NCI-H1694 treated with DMSO at 0.1 percent for 48 hours (cell line): ENCODE results near the gene FHIT.

ENCODE experiments used
- DNase-seq: peaks from one replicate; lab custom pipeline; 2025; lab: John Stamatoyannopoulos, UW

Gene FHIT

DNA sequence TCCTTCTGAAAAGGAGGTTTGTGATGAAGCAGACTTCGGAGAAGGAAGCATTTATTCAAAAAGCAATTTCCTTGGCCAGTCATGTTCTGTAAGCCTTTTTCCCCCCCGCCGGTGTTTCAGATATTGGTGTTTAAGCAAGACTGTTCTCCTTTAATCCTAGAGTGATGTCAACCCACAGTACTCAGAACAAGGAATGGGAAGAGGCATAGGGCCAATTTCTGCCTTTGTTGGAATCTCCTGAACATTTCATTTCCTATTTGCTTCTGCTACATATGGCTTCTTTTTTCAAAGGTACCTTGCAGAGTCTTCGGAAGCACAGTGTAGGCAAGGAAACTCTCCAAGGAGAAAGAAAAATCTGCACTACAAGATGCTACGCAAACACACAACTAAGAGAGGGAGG, 1488.3 kb downstream of the FHIT start:
- no peak for DNase-seq

DNA sequence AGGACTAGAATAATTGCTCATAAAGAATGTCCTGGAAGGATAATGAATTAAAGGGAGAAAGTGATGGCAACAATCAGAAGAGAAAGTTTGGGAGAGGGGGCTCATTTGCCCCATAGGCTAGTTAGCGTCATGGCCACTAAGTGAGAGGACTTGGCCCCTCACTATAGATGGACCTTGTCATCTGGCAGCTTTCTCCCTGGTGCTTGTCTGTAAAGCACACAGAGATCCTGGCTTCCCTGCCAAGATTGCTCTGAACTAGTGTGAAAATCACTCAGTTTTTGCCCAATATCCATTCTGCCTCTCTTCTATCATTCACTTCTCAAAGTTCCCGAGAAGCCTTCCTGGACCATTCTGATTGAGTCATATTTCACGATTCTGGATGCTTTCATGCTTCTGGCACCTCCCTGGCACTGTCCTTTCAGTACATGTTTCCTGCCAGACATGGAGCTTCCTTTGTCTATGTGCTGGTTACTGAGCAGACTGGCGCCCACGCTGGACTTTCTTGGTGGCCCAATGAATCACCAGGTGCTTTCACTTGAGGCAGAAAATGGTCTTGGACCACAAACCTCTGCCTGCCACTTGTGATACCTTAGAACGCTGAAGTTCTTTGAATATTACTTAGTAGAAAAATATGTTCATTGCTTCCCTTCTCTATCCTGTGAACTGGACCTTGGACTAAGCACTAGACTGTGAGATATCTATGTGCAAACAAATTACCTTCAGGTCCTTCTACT, 1491.8 kb downstream of the FHIT start:
- DNase-seq: no peak

GRCh38 chr3:59758672-59759071, 1492.6 kb downstream of the FHIT start:
- DNase-seq: no peak

DNA sequence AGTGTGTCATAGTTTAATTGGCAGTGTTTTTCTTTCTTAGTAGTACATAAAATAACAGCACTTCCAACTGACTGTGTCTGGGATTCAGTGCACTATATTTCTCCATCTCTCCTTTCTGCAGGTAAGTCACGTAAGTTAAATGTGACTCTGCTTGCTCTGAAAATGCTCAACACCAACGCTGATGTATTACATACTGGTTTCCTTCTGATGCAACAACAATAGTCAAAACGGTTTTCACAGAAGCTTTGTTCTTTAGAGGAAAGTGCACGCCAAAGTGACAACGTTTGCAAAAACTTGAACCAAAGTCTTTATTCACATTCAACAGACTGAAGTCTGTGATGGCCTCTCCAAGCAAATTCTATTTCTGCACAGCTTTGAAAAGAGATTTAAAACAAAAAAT, 1494.3 kb downstream of the FHIT start:
- no peak for DNase-seq

GRCh38 chr3:59754456-59755129, 1496.7 kb downstream of the FHIT start:
- no peak for DNase-seq

- DNase-seq: no peak
These were observed 1497.3 kb downstream of the FHIT start for GRCh38 chr3:59753808-59754450.

DNA sequence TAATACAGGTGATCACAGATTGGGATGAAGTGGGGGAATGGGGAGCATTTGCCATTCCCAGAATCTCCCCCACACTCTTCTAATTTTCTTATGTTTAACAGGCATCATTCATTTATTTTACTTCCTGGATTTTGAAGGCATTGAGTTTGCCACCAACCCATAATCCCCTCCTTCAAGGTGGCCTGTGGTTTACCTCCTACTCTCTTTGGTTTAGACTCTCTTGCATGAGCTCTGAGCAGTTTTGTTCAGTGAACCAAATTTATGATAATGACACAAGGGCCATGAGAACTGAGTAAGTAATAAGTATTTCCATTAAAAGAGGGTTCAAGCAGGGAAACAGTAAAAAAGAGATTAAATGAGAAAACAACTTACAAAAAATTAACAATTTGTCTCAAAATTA, 1498.3 kb downstream of the FHIT start:
- no peak for DNase-seq

- DNase-seq: no peak
These were observed 1499.6 kb downstream of the FHIT start for GRCh38 chr3:59751606-59752005.

GRCh38 chr3:59750391-59750790, 1500.9 kb downstream of the FHIT start:
- DNase-seq: no peak

- DNase-seq: no peak
These were observed 1502.0 kb downstream of the FHIT start for GRCh38 chr3:59749291-59749690.

DNA sequence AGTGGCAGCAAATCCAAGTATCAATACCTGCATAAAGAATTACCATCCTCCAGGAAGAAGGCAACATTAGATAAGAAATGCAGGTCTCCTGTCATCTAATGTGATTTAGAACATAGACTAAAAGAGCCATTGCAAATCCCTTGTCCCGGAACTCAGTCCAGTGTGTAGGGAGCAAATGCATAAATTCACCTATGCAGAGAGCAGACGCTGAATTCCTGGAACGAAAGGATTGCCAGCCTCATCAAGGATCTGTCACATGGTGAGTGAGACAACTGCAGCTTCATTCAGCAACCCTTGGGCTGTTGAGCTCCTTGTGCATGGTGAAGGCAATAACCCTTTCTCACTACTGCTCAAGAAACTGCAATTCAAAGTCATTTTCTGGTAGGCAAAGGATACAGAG, 1504.7 kb downstream of the FHIT start:
- DNase-seq: no peak

- no peak for DNase-seq
These were observed 1514.0 kb downstream of the FHIT start for GRCh38 chr3:59737241-59737640.

DNA sequence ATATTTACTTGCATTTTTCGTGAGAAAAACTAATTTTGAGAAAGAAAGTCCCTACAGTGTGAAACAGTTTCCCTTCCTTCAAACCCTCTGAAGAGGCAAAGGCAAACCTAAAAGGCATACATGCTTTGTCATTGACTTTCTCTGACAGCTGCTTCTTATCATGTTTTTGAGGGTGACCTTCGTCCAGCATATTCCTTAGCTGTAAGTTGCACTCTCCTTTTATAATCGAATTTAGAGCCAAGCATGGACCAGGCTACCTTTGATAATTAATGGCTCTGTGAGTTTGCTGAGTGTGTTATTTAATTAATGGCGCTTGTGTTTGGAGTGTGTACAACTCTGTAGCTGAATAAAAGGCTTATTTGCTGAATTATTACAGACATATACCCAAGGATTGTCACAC, 1517.2 kb downstream of the FHIT start:
- DNase-seq: no peak

DNA sequence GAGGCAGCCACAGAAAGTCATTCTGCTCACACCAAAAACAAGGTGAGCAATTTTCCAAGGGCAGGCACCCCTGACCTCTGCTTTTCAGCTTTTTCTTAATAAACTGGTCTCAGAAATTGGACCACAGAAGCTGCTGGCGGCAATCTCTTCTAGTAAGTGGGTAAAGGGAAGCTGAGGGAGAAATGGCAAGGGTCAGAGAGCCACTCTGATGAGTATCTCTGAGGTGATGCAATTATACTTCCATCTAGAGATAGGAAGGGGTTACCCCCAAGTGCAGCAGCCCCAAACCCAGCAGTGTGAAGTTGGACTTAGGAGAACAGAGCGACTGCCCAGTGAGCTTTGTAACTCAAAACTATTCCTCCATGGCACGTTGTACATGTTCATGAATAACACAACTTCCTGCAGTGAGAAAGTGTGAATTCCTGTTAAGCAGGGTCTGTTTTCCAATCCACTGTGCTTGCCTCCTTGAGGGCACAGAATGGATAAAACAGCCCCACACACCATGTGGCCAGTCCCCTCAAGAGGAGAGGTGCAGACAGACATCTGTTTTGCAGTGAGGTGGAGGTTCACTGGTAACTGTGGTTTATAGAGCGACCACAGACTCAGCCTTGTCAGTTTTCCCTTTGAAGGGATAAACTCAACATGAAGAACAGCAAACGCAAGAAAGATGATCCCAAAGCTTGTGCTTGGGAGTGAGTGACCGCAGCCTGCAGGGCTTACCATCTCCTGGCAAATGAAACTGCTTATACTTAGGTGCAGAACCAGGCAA, 1518.0 kb downstream of the FHIT start:
- no peak for DNase-seq

DNA sequence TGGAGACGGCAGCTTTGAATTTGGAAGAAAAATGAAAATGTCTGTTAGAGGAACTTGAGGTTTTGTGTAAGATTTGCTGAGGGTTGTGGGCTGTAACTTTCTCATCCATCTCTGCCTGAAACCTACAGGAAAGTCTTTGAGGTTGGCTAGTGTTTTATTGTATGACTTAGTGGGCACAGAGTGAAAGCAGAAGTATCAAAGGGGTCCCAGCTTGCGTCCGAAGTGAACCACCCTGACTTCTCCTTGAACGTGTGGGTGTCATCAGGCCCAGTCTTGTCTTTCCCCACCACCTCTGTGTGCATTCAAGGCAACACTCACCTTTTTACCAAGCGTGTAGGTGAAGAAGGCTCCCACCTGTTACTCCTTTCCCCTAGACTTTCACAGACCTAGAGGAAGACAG, 1519.3 kb downstream of the FHIT start:
- no peak for DNase-seq

DNA sequence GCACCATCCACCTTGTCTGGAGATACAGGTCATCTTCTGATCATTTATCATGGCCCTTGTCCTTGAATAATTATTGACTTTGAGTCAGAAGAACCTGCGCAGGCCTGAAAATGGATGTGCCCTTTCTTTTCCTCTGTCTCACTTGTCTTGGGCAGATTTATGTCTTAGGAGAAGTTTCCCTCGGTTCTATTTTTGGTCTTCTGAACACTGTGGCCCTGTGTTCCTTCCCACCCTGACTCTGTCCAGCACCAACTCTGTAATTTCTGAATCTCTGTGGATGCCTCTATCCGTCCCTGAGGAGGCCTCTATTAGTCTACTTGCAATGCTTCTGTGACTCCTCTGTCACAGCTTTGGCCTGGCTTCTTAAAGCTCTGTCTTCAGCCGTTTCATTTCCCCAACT, 1520.7 kb downstream of the FHIT start:
- no peak for DNase-seq

GRCh38 chr3:59728587-59728908, 1522.7 kb downstream of the FHIT start:
- DNase-seq: no peak

- DNase-seq: no peak
These were observed 1523.2 kb downstream of the FHIT start for GRCh38 chr3:59727902-59728586.

DNA sequence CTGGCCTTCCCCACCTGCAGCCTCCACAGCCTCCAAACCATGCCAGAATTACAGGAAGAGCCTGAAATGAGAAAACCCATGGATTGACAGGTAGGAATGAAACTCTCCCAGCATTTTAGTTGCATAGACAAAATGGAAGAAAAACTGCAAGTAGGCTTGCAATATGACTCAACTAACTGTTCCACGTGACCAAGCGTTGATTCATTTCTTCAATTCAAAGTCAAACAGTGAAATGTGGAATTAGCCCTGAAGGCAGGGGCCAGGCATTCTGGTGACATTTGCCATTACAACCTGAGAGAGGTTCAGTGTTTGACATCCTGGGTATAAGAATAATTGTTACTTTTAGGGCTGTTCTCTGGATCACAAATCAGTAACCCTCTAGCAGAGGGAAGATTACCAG, 1525.0 kb downstream of the FHIT start:
- DNase-seq: no peak

DNA sequence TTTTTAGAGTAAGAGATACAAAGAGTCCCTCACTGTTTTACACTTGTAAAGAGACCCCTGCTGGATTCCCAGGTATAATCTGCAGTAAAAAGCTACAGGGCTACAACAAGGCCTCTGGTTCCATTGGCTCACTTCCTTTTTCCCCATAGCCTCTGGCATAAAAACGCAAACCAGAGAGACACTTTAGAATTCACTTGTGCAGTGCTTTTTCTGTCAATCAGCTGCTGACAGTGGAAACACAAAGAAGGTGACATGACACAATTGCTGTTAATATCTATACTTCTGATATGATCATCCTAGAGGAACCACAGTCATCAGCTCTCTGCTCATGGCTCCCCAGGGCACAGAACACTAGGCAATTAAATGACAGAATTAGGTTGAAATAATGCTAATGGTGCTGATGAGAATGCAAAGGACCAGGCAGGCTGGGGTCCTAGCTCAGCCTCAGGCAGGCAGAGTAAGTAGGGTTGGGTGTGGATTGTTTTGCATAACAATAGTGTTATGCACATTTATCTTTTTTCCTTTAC, 1533.5 kb downstream of the FHIT start:
- DNase-seq: no peak

DNA sequence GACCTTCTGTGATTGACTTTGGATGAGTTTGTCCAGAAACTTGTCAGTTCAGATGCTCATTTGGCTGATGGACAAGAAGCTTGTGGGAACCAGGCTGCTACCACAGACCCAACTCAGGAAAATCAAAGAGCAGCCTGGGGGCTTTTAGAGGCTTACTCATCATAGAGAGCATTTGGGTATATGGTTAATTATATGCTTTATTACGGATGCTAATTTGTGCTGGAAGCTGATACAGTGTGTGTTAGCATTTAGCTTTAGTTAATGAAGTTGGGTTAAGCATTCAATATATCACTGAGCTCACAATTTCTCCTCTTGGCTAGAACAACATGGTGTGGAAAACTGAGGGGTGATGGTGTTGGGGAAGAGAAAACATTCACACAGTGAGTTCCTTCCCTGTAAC, 1537.2 kb downstream of the FHIT start:
- DNase-seq: no peak

- no peak for DNase-seq
These were observed 1540.7 kb downstream of the FHIT start for GRCh38 chr3:59710554-59710953.
